Activated T-helper 2 cell treated with anti-CD3 and anti-CD28 coated beads, Interferon-gamma antibody, Interleukin-2, Interleukin-4, amounts not matched to agents 10 μg/mL and 5 μg/mL and 100 μg/mL, durations not matched to agents 14 hours and 24 hours and 36 hours (primary cell): ENCODE measurements around the gene ADD1. TPM values are rescaled to one million over a fixed set of nuclear protein-coding genes. Genes with fewer than 3 reads are reported as not detected.

Source experiments
- DNase-seq: peaks from one replicate; pipeline ENCODE4 v3.0.0; 2021; ENCODE audit warnings: low spot score
- H3K27ac Mint-ChIP-seq: one replicate; pipeline ENCODE4 v1.8.0; 2021; ENCODE audit warnings: mixed read lengths
- H3K27me3 Mint-ChIP-seq: one replicate; pipeline ENCODE4 v1.8.0; 2021; ENCODE audit warnings: low read depth, mixed read lengths
- H3K36me3 Mint-ChIP-seq: one replicate; pipeline ENCODE4 v1.8.0; 2021; ENCODE audit warnings: low read depth, mixed read lengths
- H3K4me1 Mint-ChIP-seq: one replicate; pipeline ENCODE4 v1.8.0; 2021; ENCODE audit warnings: low read depth, mixed read lengths
- H3K4me3 Mint-ChIP-seq: one replicate; pipeline ENCODE4 v1.8.0; 2021; ENCODE audit warnings: low read depth, mild to moderate bottlenecking, moderate library complexity, mixed read lengths
- H3K9me3 Mint-ChIP-seq: one replicate; pipeline ENCODE4 v1.8.0; 2021; ENCODE audit warnings: mixed read lengths
- intact Hi-C: fragments of 100-400 bp; cut with micrococcal nuclease; formaldehyde crosslinking; loops from one replicate; pipeline ENCODE4 v1.15.1; 2023
- total RNA-seq: library from RNA; stranded (reverse); gene quantifications from 2 replicates; pipeline ENCODE4 v1.2.3, GENCODE V29; 2022

ADD1 gene
- total RNA-seq, 1 donor from 2014 or later: 242 TPM

- Mint-ChIP-seq H3K36me3 (peaks cover 57% of the 10 kb centered on the region), H3K4me3 (no peak overlapping the region), H3K9me3 (no peaks in the 10 kb centered on the region), H3K27ac (peak overlapping the region; percentile 50), H3K4me1 (no peaks in the 10 kb centered on the region), H3K27me3 (no peaks in the 10 kb centered on the region)
- no peak for DNase-seq
- intact Hi-C loops: no loop called here
Observed at GRCh38 chr4:2886161-2886560, 42.5 kb downstream of the ADD1 start.

GRCh38 chr4:2886622-2887021 is 43.0 kb downstream of the ADD1 start:
- Mint-ChIP-seq H3K36me3 (peaks cover 58% of the 10 kb centered on the region), H3K9me3 (no peaks in the 10 kb centered on the region), H3K4me1 (peaks cover 1% of the 10 kb centered on the region), H3K27me3 (no peaks in the 10 kb centered on the region), H3K27ac (no peak overlapping the region), H3K4me3 (no peak overlapping the region)
- intact Hi-C loops: no loop called here
- DNase-seq: no peak

- Mint-ChIP-seq H3K4me3 (no peak overlapping the region), H3K4me1 (peaks cover 2% of the 10 kb centered on the region), H3K36me3 (peaks cover 56% of the 10 kb centered on the region), H3K27me3 (no peaks in the 10 kb centered on the region), H3K9me3 (no peaks in the 10 kb centered on the region), H3K27ac (no peak overlapping the region)
- intact Hi-C loops: no loop called here
- DNase-seq: no peak
Observed at GRCh38 chr4:2887343-2887742, 43.7 kb downstream of the ADD1 start.

- Mint-ChIP-seq H3K9me3 (no peaks in the 10 kb centered on the region), H3K27ac (no peak overlapping the region), H3K27me3 (no peaks in the 10 kb centered on the region), H3K4me1 (peaks cover 2% of the 10 kb centered on the region), H3K4me3 (no peak overlapping the region), H3K36me3 (peaks cover 52% of the 10 kb centered on the region)
- no peak for DNase-seq
- intact Hi-C loops: no loop called here
Observed at GRCh38 chr4:2888886-2889285, 45.2 kb downstream of the ADD1 start.

GRCh38 chr4:2891294-2891693 is 47.6 kb downstream of the ADD1 start:
- H3K4me1 Mint-ChIP-seq: peaks cover 2% of the 10 kb centered on the region
- H3K4me3 Mint-ChIP-seq: no peak overlapping the region
- peaks cover 45% of the 10 kb centered on the region for H3K36me3 Mint-ChIP-seq
- DNase-seq: no peak
- H3K9me3 Mint-ChIP-seq: no peaks in the 10 kb centered on the region
- intact Hi-C loops: no loop called here
- H3K27me3 Mint-ChIP-seq: no peaks in the 10 kb centered on the region
- H3K27ac Mint-ChIP-seq: no peak overlapping the region

GRCh38 chr4:2893772-2894171 is 50.1 kb downstream of the ADD1 start:
- Mint-ChIP-seq H3K4me3 (no peak overlapping the region), H3K27ac (no peak overlapping the region), H3K27me3 (no peaks in the 10 kb centered on the region), H3K4me1 (peaks cover 2% of the 10 kb centered on the region), H3K36me3 (peaks cover 49% of the 10 kb centered on the region), H3K9me3 (no peaks in the 10 kb centered on the region)
- no peak for DNase-seq
- intact Hi-C loops: no loop called here

GRCh38 chr4:2898001-2898400 is 54.4 kb downstream of the ADD1 start:
- DNase-seq: no peak
- intact Hi-C loops: no loop called here
- no peaks in the 10 kb centered on the region for H3K4me1 Mint-ChIP-seq
- no peak overlapping the region for H3K4me3 Mint-ChIP-seq
- H3K27me3 Mint-ChIP-seq: no peaks in the 10 kb centered on the region
- H3K9me3 Mint-ChIP-seq: no peaks in the 10 kb centered on the region
- H3K27ac Mint-ChIP-seq: no peak overlapping the region
- H3K36me3 Mint-ChIP-seq: peaks cover 70% of the 10 kb centered on the region

- Mint-ChIP-seq H3K27ac (no peak overlapping the region), H3K4me1 (peaks cover 7% of the 10 kb centered on the region), H3K36me3 (peaks cover 78% of the 10 kb centered on the region), H3K4me3 (no peak overlapping the region), H3K27me3 (no peaks in the 10 kb centered on the region), H3K9me3 (no peaks in the 10 kb centered on the region)
- no peak for DNase-seq
- intact Hi-C loops: no loop called here
Observed at GRCh38 chr4:2900741-2901140, 57.1 kb downstream of the ADD1 start.

- Mint-ChIP-seq H3K4me3 (no peak overlapping the region), H3K27me3 (no peaks in the 10 kb centered on the region), H3K9me3 (no peaks in the 10 kb centered on the region), H3K36me3 (peaks cover 79% of the 10 kb centered on the region), H3K4me1 (peaks cover 10% of the 10 kb centered on the region), H3K27ac (no peak overlapping the region)
- DNase-seq: no peak
- intact Hi-C loops: no loop called here
Observed at GRCh38 chr4:2901186-2901585, 57.5 kb downstream of the ADD1 start.

GRCh38 chr4:2902126-2902525 is 58.5 kb downstream of the ADD1 start:
- Mint-ChIP-seq H3K4me3 (no peak overlapping the region), H3K27me3 (no peaks in the 10 kb centered on the region), H3K36me3 (peaks cover 77% of the 10 kb centered on the region), H3K9me3 (no peaks in the 10 kb centered on the region), H3K4me1 (peaks cover 13% of the 10 kb centered on the region), H3K27ac (no peak overlapping the region)
- no peak for DNase-seq
- intact Hi-C loops: no loop called here

GRCh38 chr4:2905544-2905943 is 61.9 kb downstream of the ADD1 start:
- no peak for DNase-seq
- H3K9me3 Mint-ChIP-seq: no peaks in the 10 kb centered on the region
- no peaks in the 10 kb centered on the region for H3K27me3 Mint-ChIP-seq
- no peak overlapping the region for H3K4me3 Mint-ChIP-seq
- H3K36me3 Mint-ChIP-seq: peaks cover 78% of the 10 kb centered on the region
- intact Hi-C loops: no loop called here
- H3K4me1 Mint-ChIP-seq: peaks cover 13% of the 10 kb centered on the region
- no peak overlapping the region for H3K27ac Mint-ChIP-seq

GRCh38 chr4:2906218-2906617 is 62.6 kb downstream of the ADD1 start:
- peaks cover 77% of the 10 kb centered on the region for H3K36me3 Mint-ChIP-seq
- intact Hi-C loops: no loop called here
- DNase-seq: no peak
- no peaks in the 10 kb centered on the region for H3K9me3 Mint-ChIP-seq
- peaks cover 13% of the 10 kb centered on the region for H3K4me1 Mint-ChIP-seq
- no peaks in the 10 kb centered on the region for H3K27me3 Mint-ChIP-seq
- H3K27ac Mint-ChIP-seq: peak overlapping the region; percentile 68
- H3K4me3 Mint-ChIP-seq: no peak overlapping the region

- DNase-seq: no peak
- Mint-ChIP-seq H3K9me3 (no peaks in the 10 kb centered on the region), H3K27ac (no peak overlapping the region), H3K4me3 (no peak overlapping the region), H3K4me1 (peaks cover 13% of the 10 kb centered on the region), H3K27me3 (no peaks in the 10 kb centered on the region), H3K36me3 (peaks cover 81% of the 10 kb centered on the region)
- intact Hi-C loops: no loop called here
Observed at GRCh38 chr4:2907226-2907625, 63.6 kb downstream of the ADD1 start.

- Mint-ChIP-seq H3K4me3 (no peak overlapping the region), H3K4me1 (peaks cover 13% of the 10 kb centered on the region), H3K9me3 (no peaks in the 10 kb centered on the region), H3K27me3 (no peaks in the 10 kb centered on the region), H3K27ac (no peak overlapping the region), H3K36me3 (peaks cover 80% of the 10 kb centered on the region)
- no peak for DNase-seq
- intact Hi-C loops: no loop called here
Observed at GRCh38 chr4:2907706-2908293, 64.2 kb downstream of the ADD1 start.
